HG02588 (cell line): ENCODE data around the gene MRPL19.
"Not testable (repeated sequence)": the region's sequence is repeated elsewhere in the genome, so short reads cannot be mapped to it uniquely, and the experiment has no call there.

Source experiments
- ATAC-seq: cut with Tn5 transposase; IDR thresholded peaks from one replicate; pipeline ENCODE4 v1.9.1; 2021; ENCODE audit warnings: mild to moderate bottlenecking, moderate library complexity; ENCODE audit not compliant: unreplicated experiment

Gene MRPL19

DNA sequence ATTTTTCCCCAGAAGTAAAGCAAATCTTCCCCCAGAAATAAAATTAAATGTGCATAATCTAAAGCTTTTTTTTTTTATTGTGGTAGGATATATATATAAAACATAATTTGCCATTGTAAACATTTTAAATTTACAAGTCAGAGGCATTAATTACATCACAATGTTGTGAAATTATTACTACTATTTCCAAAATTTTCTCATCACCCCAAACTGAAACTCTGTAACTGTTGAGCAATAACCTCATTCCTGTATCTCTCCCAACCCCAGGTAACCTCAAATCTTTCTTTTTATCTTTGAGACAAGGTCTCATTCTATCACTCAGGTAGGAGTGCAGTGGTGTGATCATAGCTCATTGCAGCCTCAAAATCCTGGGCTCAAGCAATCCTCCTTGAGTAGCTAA, 11.2 kb downstream of the MRPL19 start:
- no peak for ATAC-seq

DNA sequence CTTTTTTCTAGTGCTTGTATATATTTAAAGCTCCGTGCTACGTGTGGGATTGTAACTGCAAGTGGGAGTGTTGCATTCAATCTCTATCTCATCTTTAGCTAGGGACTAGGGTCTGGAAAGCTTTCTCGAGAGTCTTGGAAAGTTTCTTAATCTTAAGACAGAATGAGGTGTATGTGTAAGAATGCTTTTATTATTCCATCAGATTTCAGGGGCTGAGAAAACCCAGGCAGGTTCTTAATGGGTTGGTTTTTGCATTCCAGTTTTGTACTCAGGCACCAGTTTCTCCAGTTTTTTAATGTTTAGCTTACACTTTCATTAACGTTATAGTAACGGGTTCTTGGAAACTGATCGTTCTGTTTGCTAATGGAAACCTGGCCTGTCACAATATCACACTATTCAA, 20.3 kb downstream of the MRPL19 start:
- ATAC-seq: no peak

DNA sequence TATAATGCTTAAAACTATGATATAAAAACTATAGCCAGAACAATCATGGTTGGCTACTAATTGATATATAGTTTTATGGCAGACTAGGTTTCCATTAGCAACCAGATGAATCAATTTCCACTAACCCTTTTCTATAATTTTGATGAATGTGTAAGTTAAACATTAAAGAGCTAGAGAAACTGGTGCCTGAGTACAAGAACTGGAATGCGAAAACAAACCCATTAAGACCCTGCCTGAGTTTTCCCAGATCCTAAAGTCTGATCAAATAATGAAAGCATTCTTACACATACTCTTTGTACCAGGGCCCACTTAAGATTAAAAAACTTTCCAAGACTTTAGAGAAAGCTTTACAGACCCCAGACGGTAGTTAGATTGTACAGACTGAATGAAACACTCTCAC, 21.3 kb downstream of the MRPL19 start:
- ATAC-seq: no peak

DNA sequence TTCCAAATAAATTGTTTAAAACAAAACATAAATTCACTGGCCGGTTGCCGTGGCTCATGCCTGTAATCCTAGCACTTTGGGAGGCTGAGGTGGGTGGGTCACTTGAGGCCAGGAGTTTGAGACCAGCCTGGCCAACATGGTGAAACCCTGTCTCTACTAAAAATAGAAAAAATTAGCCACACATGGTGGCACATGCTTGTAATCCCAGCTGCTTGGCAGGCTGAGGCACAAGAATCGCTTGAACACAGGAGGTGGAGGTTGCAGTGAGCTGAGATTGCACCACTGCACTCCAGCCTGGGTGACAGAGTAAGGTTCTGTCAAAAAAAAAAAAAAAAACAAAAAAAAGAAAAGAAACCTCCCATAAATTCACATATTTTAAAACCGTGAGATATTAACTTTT, 28.8 kb downstream of the MRPL19 start:
- ATAC-seq: not testable (repeated sequence)

DNA sequence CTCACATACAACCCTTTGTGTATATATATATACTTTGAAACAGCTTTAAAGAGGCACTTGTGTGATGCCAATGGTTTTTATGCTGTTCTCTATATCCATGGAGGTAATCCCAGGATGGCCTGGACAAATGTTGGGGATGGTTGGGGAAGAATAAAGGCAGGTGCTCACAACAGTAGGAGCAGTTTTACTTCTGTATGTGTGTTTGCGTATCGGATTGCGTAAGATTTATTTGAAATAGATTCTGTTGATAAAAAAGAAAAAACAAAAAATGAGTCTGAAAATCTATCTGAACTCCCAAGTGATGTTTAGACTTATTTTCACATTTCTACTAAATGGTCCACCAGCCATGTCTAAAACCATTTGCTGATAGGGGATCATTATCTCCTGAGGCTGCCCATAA, 29.3 kb downstream of the MRPL19 start:
- ATAC-seq: no peak

DNA sequence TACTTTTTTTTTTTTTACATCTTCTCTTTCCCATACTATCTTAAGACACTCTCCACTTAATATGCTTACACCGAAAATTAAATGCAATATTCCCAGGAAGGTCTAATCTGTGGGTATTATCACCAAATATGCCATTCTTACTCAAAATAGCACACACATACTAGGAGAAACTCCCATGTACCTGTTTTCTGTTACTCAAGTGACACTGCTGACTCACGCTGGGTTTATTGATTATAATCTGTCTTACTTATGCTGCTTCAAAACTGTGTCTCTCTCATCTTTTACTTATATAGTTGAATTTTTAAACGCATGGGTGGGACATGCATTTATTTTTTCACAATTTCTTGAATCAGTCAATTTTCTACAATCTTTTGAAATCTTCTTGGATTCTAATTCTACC, 29.9 kb downstream of the MRPL19 start:
- ATAC-seq: no peak

DNA sequence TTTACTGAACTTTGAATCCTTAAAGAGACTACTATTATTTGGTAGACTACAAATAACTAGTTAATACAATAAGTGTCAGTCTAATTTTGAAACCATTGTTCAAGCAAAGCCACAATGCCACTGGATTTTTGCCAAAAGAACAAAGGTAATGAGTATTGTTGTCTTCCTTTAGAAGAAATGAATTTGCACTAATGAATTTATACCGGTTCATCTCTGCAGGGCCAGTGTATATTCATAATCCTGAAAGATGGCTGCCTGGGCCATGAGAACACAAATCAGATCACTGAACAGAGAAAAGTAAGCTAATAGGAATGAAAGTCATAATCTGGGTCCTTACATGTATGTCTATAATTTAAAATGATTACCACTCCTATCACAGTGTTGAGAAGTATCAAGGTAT, 33.0 kb downstream of the MRPL19 start:
- no peak for ATAC-seq

DNA sequence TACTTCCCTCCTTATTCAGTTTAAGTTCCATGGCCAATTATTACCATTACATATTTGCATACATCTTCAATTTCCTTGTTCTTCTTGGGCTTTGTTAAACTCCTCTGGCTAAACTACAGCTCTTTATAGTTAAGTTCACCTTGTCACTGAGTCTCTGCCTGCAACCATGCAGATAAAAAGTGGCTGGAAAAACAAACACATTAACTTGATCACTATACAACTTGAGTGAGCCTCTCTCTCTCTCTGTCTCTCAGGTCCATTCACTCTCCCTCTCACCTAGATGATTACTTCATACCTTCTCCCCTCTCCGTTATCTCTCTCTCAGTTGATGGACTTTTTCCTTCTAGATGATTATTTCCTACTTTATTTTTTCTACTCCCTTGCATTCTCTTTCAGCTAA, 33.8 kb downstream of the MRPL19 start:
- ATAC-seq: no peak

DNA sequence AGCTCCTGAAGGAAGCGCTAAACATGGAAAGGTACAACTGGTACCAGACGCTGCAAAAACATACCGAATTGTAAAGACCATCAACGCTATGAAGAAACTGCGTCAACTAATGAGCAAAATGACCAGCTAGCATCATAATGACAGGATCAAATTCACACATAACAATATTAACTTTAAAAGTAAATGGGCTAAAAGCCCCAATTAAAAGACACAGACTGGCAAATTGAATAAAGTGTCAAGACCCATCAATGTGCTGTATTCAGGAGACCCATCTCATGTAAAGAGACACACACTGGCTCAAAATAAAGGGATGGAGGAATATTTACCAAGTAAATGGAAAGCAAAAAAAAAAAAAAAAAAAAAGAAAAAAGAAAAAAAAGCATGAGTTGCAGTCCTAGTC, 36.8 kb downstream of the MRPL19 start:
- ATAC-seq: not testable (repeated sequence)

DNA sequence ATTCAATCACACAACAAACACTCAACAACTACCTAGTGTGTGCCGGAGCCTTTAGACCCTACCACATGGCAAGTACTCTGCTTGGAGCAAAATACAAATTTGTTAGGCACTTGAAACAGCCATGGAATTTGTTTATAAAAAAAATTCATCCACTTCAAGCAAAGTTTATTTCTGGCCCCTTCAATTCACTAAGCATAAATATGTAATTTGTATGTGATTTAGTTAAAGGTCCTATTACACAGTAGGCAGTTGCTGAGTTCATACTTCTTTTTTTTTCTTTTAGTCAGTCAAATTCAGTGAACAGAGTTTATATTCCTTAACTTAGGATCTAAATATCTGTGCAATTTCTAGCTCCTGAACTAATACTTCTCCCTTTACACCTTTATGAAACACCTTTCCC, 41.6 kb downstream of the MRPL19 start:
- ATAC-seq: no peak

DNA sequence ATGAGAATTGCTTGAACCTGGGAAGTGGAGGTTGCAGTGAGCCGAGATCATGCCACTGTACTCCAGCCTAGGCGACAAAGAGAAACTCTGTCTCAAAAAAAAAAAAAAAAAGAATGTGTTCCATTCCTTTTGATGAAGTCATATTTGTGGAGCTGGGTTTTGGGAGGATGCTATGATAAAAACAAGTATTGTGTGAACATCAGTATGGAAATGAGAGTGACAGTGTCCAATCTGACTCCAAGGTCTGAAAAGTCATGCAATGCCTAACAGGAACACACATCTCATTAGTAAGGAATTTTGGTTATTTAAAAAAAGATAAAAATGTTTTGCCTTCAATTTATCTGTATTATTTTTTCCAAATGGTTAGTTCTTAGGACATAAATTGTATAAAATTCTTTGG, 52.3 kb downstream of the MRPL19 start:
- no peak for ATAC-seq

DNA sequence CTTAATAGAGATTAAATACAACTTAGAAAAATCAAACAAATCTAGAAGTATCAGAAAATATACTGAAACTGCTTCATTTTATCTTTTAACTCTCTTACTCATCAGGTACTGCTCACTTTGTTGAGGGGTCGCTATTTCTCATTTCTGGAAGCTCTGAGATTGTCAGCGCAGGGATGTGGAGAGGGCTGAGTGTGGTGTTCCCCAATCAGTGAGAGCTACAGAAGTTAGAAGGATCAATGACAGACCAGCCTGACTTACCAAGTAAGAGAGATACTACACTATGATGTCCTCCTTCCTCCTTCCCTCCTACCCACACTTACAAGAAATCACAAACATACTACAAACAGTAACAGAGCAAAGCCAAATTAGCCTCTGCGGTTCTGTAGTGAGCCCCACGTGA, 56.0 kb downstream of the MRPL19 start:
- no peak for ATAC-seq

DNA sequence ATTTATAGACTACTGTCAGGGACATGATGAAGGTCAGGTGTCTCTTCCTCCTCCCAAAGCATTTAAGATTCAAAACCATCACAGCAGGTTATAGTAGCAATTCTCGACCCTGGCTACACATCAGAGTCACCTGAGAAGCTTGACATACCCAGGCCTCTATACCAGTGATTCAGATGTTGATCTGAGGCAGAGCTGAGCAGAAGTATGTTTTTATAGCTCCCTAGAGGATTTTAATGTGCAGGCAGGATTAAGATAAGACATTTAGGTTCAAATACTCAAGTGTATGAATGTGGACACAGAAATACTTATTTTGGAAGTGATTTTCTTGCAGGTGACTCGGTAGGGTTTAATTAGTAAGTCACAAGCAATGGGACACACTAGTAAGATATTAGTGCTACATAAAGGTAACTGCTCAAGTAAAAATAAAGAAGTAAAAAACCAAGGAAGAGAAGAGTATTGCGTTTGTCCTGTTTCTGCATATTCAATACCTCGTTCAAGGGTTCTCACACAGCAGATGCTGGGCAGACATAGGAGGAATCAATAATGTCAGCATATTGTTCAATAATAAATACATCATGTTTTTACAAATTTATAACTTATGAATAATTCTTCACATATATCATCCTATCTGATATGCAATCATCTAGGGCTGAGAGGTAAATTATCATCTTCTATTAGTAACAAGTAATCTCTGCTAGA, 57.2 kb downstream of the MRPL19 start:
- ATAC-seq: no peak

DNA sequence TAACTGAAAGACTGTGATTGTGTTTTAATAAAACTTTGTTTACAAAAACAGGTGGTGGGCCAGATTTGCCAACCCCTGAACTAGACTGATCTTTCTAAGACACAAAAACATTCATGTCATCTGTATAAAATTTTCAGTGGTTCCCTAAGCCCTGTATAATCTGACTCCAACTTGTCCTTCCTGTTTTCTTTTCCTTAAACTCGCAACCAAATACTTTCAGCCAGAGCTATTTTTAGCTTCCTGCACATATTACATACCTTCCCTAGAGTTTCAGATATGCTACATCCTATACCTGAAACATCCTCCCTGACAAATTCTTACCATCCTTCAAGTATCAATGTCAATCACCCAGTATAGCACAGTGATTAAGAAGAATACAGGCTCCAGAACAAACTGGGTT, 59.3 kb downstream of the MRPL19 start:
- no peak for ATAC-seq

DNA sequence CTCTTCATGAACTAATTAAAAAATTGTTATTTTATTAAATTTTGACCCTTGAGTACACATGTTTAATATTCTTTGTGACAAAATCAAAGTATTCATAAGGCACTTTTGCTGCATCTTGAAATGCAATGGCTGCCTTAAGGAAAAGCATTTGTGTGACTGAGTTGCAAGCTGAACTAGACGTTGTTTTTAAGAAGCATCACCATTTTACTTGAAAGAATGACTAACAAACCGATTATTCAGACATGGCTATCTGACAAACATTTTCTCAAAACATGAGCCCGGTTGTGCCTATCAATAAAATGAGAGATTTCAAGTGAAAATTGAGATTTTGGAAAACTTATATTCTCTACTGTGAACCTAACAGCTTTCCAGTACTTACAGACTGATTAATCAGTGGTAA, 61.3 kb downstream of the MRPL19 start:
- no peak for ATAC-seq

DNA sequence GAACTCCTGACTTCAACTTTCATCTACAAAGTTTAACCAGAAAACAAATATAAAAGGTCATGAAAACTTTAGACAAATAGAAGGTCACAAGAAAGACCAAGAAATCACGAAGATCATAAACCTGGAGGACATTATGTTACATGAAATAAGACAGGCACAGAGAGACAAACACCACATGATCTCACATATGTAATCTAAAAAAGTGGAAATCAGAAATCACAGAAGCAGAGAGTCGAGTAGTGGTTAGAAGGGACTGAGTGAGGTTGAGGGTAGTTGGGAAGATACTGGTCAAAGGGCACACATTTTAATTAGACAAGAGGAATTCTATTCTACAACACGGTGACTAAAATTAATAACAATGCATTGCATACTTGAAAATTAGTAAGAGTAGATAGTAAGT, 62.7 kb downstream of the MRPL19 start:
- ATAC-seq: no peak

DNA sequence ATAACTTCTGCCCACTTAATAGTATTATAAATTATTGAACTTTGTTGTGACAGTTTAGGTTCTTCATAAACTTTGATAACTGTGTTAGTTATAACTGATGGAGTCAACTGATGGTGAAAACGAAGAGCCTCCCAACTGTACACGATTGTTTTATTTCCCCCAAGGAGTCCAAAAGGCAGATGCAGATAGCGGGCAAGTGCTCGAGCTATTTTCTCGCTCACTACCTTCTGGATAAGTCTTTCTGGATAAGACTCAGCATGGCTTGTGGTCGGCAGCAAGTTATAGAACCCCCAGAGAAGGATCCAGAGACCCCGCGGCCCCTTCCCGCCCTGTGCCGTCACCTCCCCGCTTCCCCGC, 63.6 kb downstream of the MRPL19 start:
- ATAC-seq: no peak

DNA sequence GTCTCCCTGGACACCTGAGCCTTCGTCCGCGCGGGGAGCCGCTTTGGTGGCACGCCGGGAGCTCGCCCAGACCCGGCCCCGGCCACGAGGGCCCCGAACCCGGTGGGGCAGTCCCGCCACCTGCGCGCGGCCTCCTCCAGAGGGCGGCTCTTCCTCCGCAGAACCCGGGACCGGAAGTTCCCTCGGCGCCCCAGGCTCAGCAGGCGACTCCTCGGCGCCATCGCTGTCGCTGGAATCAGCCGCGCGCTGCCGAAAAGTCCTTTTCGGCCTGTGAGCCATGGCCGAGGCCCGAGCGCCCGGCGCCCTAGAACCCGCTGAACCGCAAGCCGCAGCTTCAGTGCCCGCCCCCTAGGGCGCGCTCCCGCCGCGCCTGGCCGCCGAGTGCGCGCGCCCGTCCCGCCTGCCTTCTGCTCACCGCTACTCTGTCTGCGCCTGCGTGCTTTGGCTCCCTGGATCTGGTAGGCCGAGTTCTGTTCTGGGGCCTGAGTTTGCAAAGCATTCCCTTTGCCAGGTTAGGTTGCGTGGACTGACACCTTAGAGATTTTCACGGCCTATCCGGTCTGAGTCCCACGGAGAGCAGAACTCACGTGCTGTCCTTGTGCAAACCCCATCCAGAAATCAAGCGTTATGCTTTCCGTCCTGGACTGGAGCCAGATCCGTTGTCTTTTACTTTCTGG, 64.1 kb downstream of the MRPL19 start, which contains the start of gene GCFC2:
Gene GCFC2, minus strand, starts transcription at position 339 of the 677 bp plus-strand sequence. Its CDS starts 60 bp downstream, at position 279.
- peak; percentile 96 for ATAC-seq

DNA sequence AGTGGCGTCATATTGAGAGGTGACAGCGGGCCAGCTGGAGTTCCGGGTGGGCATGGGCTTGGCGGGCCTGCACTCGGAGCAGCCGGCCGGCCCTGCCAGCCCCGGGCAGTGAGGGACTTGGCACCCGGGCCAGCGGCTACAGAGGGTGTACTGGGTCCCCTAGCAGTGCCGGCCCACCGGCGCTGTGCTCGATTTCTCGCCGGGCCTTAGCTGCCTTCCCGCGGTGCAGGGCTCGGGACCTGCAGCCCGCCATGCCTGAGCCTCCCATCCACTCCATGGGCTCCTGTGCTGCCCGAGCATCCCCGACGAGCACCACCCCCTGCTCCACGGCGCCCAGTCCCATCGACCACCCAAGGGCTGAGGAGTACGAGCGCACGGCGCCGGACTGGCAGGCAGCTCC, 65.0 kb downstream of the MRPL19 start:
- not testable (repeated sequence) for ATAC-seq

DNA sequence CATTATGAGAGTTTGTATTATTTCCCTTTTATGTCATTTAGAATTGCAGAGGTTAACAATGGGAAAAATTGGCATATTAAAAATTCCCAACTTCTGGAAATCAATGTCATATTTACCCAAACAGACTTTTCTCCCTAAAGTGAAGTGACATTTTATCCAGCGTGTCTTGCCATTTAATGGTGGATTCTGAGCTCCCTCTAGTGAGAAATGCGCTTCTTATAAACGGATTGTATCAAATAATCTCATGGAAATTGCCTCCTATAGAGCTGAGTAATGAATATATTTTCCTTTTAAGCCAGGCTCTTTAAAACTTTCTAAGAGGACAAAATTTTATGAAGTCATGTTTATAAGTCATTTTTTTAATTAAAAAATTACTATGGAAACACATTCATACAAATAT, 69.8 kb downstream of the MRPL19 start:
- no peak for ATAC-seq

DNA sequence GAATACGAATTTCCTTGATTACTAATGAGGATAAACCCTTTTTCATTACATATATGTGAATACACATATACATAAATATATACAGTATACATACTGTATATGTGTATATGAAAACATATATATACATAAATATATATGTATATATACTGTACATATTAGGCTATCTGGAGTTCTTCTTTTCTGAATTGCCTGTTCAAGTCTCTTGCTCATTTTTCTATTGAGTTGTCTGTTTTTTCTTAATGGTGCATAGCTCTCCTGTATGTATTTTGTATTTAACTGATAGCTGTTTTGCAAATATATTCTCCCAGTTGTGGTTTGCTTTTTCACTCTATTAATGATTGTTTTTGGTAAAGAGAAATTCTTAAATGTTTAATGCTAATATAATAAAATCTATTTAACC, 73.0 kb downstream of the MRPL19 start:
- ATAC-seq: no peak

DNA sequence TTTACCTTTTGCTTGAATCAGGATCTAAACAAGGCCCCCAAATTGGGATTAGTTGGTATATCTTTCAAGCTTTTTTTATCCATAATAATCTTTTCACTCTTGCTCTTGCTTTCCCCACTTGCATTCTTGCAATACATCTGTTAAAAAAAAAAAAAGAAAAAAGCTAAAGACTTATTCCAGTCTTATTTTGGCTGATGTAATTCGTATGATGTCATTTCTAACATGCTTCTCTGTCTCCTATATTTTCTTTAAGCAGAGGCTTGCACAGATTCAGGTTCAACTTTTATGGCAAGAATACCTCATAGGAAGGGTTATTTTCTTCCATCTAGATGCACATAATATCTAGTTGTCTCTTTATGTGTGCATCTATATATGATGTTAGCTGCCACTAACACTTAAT, 73.9 kb downstream of the MRPL19 start:
- no peak for ATAC-seq

DNA sequence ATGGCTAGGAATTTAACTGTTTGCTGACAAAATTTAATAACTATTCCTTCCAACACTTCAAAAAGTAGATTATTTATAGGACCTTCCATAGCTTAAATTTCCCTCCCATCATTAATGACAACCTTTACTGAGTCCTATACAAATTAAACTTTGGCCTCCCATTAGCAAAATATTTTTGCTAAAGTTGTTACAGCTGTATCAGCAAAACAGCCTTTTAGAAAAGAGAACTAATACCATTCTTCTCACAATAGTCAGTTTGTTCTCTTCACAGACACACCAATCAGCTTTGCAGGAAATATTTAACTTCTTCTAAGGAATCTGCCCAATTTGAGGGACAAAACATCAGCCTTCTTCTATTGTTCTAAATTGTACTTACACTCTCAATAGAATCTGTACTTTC, 76.1 kb downstream of the MRPL19 start:
- no peak for ATAC-seq
